Cardiac muscle cell (in vitro differentiated cells and primary cell): ENCODE results near the gene POU6F2. TPM values are rescaled to one million over a fixed set of nuclear protein-coding genes. Genes with fewer than 3 reads are reported as not detected.

Experiments used
- DNase-seq, 2 donors: peaks; one replicate each; pipeline versions ENCODE4 v3.0.0 to v3.0.0-alpha.2; 2010 to 2017; ENCODE audit warnings: low read depth in 1 of 2, low spot score in 1 of 2
- H3K27ac ChIP-seq: fragments of 200-600 bp; sonication (generic); 2 replicates; pipeline ENCODE4 v1.5.1; 2016
- H3K27me3 ChIP-seq: fragments of 200-600 bp; sonication (generic); 2 replicates; pipeline ENCODE4 v1.6.0; 2016; ENCODE audit warnings: control low read depth
- H3K36me3 ChIP-seq: fragments of 200-600 bp; sonication (generic); 2 replicates; pipeline ENCODE4 v1.5.1; 2016; ENCODE audit warnings: control low read depth
- H3K4me1 ChIP-seq: fragments of 200-600 bp; sonication (generic); 2 replicates; pipeline ENCODE4 v1.8.1; 2017; ENCODE audit warnings: low read depth, mild to moderate bottlenecking, mixed run types
- H3K4me3 ChIP-seq: fragments of 200-600 bp; sonication (generic); 2 replicates; pipeline ENCODE4 v1.5.1; 2016; ENCODE audit warnings: mild to moderate bottlenecking
- H3K9me3 ChIP-seq: fragments of 200-600 bp; sonication (generic); 2 replicates; pipeline ENCODE4 v1.5.1; 2017; ENCODE audit warnings: low read depth, mild to moderate bottlenecking, control low read depth
- CTCF ChIP-seq: IDR thresholded peaks from 2 replicates; pipeline ENCODE4 v1.5.1; 2012; ENCODE audit warnings: low read depth, mild to moderate bottlenecking, low read length
- polyA plus RNA-seq: library from polyadenylated mRNA; unstranded; fragments of >200 nt; fragmentation: Nextera tagmentation; extraction: Ambion mirVana; gene quantifications from 2 replicates; pipeline ENCODE4 v1.2.1, GENCODE V29; 2016
- total RNA-seq: library from RNA; depleted of rRNA; stranded (reverse); fragments of >200 nt; gene quantifications from 2 replicates; pipeline ENCODE4 v1.2.3, GENCODE V29; 2016

The POU6F2 gene
- total and polyA plus RNA-seq, 2 experiments from 2014 or later: 1.7 to 3.6 TPM

- no peak for DNase-seq
- TF ChIP-seq CTCF: no peak
- no peak overlapping the region for H3K27ac ChIP-seq
- H3K36me3 ChIP-seq: no peaks in the 10 kb centered on the region
- no peaks in the 10 kb centered on the region for H3K27me3 ChIP-seq
- no peaks in the 10 kb centered on the region for H3K4me1 ChIP-seq
- H3K9me3 ChIP-seq: no peaks in the 10 kb centered on the region
- no peak overlapping the region for H3K4me3 ChIP-seq
Observed at GRCh38 chr7:39399986-39400385, 422.3 kb downstream of the POU6F2 start.

DNA sequence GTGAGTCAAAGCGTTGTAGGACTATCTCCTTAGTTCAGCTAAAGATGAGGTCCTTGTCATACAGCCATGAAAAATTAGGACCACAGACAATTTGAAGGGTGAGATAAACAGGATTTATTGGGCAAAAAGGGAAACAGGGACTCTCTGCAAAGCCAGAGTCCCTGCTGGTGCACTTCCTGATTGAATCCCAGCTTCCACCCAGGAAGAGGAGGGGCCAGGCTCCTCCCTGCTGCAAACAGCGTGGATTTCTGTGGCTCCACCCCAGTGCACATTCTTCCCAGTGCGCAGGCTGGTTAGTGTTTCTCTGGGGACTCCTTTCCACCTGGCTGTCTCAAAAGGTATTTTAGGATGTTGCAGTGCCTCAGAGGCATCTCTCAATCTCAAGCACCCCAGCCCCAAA lies 423.1 kb downstream of the POU6F2 start:
- H3K27me3 ChIP-seq: no peaks in the 10 kb centered on the region
- H3K4me3 ChIP-seq: no peak overlapping the region
- no peak for DNase-seq
- no peak overlapping the region for H3K27ac ChIP-seq
- no peak for TF ChIP-seq CTCF
- no peaks in the 10 kb centered on the region for H3K4me1 ChIP-seq
- no peaks in the 10 kb centered on the region for H3K9me3 ChIP-seq
- H3K36me3 ChIP-seq: no peaks in the 10 kb centered on the region

DNA sequence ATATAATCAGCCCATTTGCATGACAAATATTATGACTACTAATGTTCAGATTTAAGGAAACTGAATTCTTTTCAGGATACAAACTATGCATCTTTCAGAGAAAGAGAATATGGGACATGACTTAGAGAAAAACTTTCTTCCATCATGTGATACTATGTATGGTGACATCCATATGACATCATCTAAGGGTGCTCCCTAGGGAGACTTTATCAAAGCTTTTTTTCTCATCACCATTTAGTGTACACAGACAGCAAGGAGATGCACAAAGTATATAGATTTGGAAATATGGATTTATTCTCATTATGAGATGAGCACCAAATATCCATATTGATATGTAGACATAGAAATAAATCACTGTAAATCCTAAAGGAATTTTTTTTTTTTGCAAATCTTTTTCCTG lies 424.3 kb downstream of the POU6F2 start:
- Histone ChIP-seq H3K27me3 (no peaks in the 10 kb centered on the region), H3K9me3 (no peaks in the 10 kb centered on the region), H3K4me3 (no peak overlapping the region), H3K27ac (no peak overlapping the region), H3K36me3 (no peaks in the 10 kb centered on the region), H3K4me1 (no peaks in the 10 kb centered on the region)
- no peak for DNase-seq
- TF ChIP-seq CTCF: no peak

- Histone ChIP-seq H3K27ac (no peak overlapping the region), H3K9me3 (no peaks in the 10 kb centered on the region)
- no peak for DNase-seq
Observed at GRCh38 chr7:39404907-39405306, 427.2 kb downstream of the POU6F2 start.

DNA sequence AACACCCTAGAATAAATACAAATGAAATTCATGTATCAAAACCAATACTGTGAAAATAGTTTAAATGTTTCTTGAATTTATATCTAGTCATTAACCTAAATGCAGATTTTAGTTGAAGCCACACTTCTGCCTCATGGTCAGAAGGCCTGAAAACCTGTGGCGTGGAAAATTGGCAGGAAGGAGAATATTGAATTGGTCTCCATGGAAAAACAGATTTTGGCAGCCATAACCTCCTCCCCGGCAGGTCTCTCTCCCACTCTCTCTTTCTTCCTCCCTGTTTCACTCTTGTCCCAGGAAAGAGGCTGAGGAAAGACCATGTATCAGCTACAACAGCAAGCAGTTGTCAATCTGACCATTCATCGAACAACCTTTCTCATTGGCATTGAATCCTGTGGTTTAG lies 427.9 kb downstream of the POU6F2 start:
- no peak for TF ChIP-seq CTCF
- no peak overlapping the region for H3K4me3 ChIP-seq
- H3K36me3 ChIP-seq: no peaks in the 10 kb centered on the region
- no peak overlapping the region for H3K27ac ChIP-seq
- H3K4me1 ChIP-seq: peaks cover 12% of the 10 kb centered on the region
- no peaks in the 10 kb centered on the region for H3K27me3 ChIP-seq
- H3K9me3 ChIP-seq: no peaks in the 10 kb centered on the region
- DNase-seq: no peak

More at GRCh38 chr7:39404907-39405306, 427.2 kb downstream of the POU6F2 start:
- peaks cover 12% of the 10 kb centered on the region for H3K4me1 ChIP-seq
- TF ChIP-seq CTCF: no peak
- no peak overlapping the region for H3K4me3 ChIP-seq
- H3K36me3 ChIP-seq: no peaks in the 10 kb centered on the region
- no peaks in the 10 kb centered on the region for H3K27me3 ChIP-seq

GRCh38 chr7:39406467-39406866 lies 428.8 kb downstream of the POU6F2 start:
- peaks cover 12% of the 10 kb centered on the region for H3K4me1 ChIP-seq
- H3K4me3 ChIP-seq: no peak overlapping the region
- H3K27ac ChIP-seq: no peak overlapping the region
- no peaks in the 10 kb centered on the region for H3K9me3 ChIP-seq
- H3K36me3 ChIP-seq: no peaks in the 10 kb centered on the region
- no peak for DNase-seq
- H3K27me3 ChIP-seq: no peaks in the 10 kb centered on the region
- no peak for TF ChIP-seq CTCF
